Brain microvascular endothelial cell (primary cell): Measurements from ENCODE around the gene RHBDD1.

ENCODE experiments used
- DNase-seq: peaks from one replicate; pipeline ENCODE4 v3.0.0-alpha.2; 2020
- H3K27ac ChIP-seq: fragments of 250-450 bp; sonication (Bioruptor Pico); 2 replicates; pipeline ENCODE4 v1.5.1; 2020; ENCODE audit warnings: mild to moderate bottlenecking, moderate library complexity
- H3K27me3 ChIP-seq: fragments of 250-450 bp; sonication (Bioruptor Pico); replicated peaks from 2 replicates; pipeline ENCODE4 v1.5.1; 2020; ENCODE audit warnings: mild to moderate bottlenecking
- H3K36me3 ChIP-seq: fragments of 250-450 bp; sonication (Bioruptor Pico); replicated peaks from 2 replicates; pipeline ENCODE4 v1.5.1; 2020; ENCODE audit warnings: mild to moderate bottlenecking
- H3K4me3 ChIP-seq: 2 replicates; pipeline ENCODE4 v1.5.1; 2011; ENCODE audit warnings: low read depth, mild to moderate bottlenecking, control low read depth, low read length, moderate library complexity
- in situ Hi-C: cut with HindIII; loops from 2 replicates; pipeline ENCODE4 v1.10.0; 2017; ENCODE audit warnings: low sequenced_read_pairs, low pct_ligation_motif_present
- TF ChIP-seq, protein P1 (sequence below): IDR thresholded peaks from 2 replicates; pipeline ENCODE4 v1.5.1; 2011; ENCODE audit warnings: low read depth, mild to moderate bottlenecking, moderate library complexity, low read length, control low read depth, inconsistent platforms; ENCODE audit errors: missing control alignments

The RHBDD1 gene

DNA sequence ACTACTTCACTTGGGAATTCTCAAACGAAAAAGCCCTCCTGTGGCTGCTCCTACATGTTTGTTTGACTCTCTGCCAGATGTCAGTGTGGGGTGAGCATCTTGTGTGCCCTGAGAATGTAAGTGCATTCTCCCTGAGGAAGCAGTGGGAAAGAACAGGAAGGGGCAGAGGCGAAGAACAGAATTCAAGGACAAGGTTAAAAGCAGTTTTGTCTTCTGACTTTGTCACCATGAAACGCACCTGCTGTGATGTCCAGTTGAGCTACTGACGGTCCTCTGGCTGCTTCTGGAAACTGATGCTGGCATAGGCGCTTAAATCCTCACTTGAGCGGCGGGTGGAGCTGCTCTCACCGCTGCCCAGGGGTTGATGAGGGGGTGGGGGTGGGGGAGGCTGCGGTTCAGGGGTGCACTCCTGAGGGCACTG, 41.1 kb upstream of the RHBDD1 start:
- peaks cover 11% of the 10 kb centered on the region for H3K36me3 ChIP-seq
- TF ChIP-seq, protein P1, sequence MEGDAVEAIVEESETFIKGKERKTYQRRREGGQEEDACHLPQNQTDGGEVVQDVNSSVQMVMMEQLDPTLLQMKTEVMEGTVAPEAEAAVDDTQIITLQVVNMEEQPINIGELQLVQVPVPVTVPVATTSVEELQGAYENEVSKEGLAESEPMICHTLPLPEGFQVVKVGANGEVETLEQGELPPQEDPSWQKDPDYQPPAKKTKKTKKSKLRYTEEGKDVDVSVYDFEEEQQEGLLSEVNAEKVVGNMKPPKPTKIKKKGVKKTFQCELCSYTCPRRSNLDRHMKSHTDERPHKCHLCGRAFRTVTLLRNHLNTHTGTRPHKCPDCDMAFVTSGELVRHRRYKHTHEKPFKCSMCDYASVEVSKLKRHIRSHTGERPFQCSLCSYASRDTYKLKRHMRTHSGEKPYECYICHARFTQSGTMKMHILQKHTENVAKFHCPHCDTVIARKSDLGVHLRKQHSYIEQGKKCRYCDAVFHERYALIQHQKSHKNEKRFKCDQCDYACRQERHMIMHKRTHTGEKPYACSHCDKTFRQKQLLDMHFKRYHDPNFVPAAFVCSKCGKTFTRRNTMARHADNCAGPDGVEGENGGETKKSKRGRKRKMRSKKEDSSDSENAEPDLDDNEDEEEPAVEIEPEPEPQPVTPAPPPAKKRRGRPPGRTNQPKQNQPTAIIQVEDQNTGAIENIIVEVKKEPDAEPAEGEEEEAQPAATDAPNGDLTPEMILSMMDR: peak; percentile 25
- H3K4me3 ChIP-seq: peak overlapping the region; percentile 65
- no peaks in the 10 kb centered on the region for H3K27me3 ChIP-seq
- peak overlapping the region; percentile 73 for H3K27ac ChIP-seq
- peak; percentile 57 for DNase-seq
- in situ Hi-C loops: no loop called here

DNA sequence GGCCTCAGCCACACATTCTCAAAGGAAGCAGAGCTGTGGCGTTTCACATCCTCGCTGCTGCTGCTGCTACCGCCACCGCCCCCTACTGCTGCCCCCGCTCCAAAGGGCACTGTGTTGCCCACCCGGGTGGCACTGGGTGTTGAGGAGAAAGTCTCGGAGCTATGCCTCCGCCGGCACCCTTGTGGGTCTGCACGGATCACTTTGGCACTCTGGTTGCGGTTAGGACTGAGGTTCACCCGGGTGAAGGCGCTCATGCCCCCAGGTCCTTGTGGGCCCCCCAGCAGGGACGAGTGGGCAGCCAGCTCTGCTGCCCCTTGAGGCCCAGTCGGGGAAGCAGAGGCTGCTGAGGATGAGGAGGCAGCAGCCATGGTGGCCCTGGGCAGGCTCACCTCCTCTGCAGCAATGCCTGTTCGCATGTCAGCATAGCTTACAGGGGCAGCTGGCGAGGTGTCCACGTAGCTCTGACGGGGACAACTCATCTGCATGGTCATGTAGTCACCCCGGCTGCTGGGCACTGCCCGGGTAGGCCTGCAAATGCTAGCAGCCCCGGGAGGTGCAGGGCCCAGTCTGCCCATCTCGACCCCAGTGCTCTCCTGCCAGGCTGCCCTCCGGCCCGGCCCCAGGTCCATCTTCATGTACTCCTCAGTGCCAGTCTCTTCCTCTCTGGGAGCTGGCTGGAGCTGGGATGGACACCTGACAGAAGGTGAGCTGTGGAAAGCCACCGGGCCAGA, 40.4 kb upstream of the RHBDD1 start:
- no peak for DNase-seq
- TF ChIP-seq, protein P1: peak; percentile 44
- in situ Hi-C loops: no loop called here
- peaks cover 11% of the 10 kb centered on the region for H3K36me3 ChIP-seq
- H3K27ac ChIP-seq: peak overlapping the region; percentile 33
- H3K27me3 ChIP-seq: no peaks in the 10 kb centered on the region
- peak overlapping the region; percentile 65 for H3K4me3 ChIP-seq

DNA sequence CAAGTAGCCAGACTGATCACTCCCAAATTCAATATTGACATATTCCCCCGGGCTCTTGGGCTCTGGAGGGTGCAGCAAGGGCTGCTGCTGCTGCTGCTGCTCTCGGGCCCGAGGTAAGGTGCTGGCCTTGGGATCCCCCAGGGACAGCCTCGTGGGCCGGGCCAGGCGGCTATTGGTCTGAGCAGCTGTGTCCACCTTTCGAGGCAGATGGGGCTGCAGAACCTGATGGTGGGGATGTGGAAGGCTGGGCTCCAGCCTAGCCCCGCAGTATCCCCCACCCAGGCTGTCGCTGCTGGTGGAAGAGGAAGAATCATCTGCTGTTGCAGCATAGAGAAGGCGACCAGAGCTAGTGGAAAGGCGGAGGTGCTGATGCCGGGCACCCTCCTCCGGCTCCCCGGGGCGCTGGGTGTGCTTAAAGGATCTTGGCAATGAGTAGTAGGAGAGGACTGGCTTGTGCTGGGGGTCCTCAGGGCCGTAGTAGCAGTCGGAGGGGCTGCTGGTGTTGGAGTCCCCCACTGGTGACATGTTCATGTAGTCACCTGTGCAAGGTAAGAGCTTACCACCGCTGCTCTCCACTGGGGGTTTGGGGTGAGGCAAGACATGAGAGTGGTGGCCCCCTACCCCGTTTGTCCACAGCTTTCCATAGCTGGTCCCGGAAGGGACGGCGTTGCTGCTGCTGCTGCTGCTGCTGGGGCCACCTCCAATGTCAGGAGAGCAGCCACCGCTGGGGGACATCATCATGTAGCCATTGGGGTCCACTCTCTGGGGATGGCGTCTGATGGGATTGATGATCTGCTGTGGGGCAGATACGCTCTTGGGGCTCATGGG, 39.6 kb upstream of the RHBDD1 start:
- in situ Hi-C loops: no loop called here
- Histone ChIP-seq H3K27me3 (no peaks in the 10 kb centered on the region), H3K27ac (no peak overlapping the region), H3K36me3 (peaks cover 11% of the 10 kb centered on the region), H3K4me3 (peak overlapping the region; percentile 65)
- no peak for DNase-seq
- TF ChIP-seq, protein P1: no peak

DNA sequence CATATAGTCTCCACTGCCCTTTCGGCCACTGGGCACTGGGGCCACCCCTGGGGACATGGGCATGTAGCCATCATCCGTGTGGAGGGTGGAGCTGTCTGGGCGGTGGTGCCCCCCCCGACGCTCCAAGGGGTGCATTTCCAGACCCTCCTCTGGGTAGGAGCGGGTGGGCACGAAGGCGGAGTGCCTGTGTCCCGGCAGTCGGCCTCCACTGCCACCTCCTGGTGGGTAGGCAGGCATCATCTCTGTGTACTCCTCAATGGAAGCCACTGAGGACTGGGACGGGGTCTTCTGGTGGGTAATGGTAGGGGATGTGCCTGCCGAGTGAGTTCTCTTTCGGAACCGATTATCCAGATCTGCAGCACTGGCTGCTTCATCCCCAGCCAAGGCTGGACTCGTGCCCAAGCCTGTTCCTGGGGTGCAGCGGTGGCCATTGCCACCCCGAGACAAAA, 39.0 kb upstream of the RHBDD1 start:
- no peak overlapping the region for H3K27ac ChIP-seq
- in situ Hi-C loops: no loop called here

DNA sequence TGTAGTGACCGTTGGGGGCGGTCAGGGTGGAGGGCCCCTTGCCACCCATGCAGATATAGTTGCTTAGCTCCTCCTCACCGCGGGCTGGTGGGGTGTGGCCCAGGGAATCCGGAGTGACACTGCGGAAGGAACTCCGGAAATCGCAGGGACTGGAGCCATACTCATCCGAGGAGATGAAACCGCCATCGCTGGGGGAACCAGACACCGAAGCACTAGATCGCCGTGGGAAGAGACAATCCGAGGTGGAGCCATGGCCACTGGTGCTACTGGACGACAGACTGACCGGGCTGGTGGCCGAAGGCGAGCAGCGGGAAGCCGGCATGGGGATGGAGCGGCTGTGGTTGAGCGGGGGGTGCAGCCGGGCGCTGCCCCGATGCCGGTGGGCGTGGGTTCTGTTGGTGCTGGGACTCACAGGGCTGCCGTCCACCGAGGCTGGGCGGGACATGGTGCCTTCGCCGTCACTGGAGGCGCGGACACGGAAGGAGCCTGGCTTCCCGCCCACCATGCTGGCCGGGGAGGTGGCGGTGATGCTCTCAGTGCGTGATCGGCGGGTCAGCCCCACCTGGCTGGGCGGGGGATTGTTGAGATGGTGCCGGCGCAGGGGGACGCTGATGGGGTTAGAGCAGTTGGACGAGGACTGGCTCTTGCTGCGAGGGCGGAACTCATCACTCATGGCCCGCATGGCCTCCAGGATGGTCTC, 38.4 kb upstream of the RHBDD1 start:
- Histone ChIP-seq H3K4me3 (peak overlapping the region; percentile 74), H3K27me3 (no peaks in the 10 kb centered on the region), H3K36me3 (peaks cover 11% of the 10 kb centered on the region), H3K27ac (no peak overlapping the region)
- no peak for DNase-seq
- in situ Hi-C loops: no loop called here
- TF ChIP-seq, protein P1: no peak

More for the DNA sequence above, 39.0 kb upstream of the RHBDD1 start:
- H3K4me3 ChIP-seq: peak overlapping the region; percentile 27
- TF ChIP-seq, protein P1: peak; percentile 68
- DNase-seq: no peak
- no peaks in the 10 kb centered on the region for H3K27me3 ChIP-seq
- H3K36me3 ChIP-seq: peaks cover 11% of the 10 kb centered on the region
